CD4-positive, alpha-beta memory T cell (primary cell): Measurements from ENCODE around the gene UBAP2. TPM values are rescaled to one million over a fixed set of nuclear protein-coding genes. Genes with fewer than 3 reads are reported as not detected.

ENCODE experiments used
- CTCF ChIA-PET: fragments of 350-600 bp; sonication (Branson Sonifier 250); formaldehyde crosslinking; loops from one replicate; lab custom pipeline; 2021; ENCODE audit warnings: inconsistent platforms; ENCODE audit not compliant: partially characterized antibody; lab: Charles Lee
- POLR2A ChIA-PET: fragments of 350-600 bp; sonication (Branson Sonifier 250); formaldehyde crosslinking; loops from one replicate; lab custom pipeline; 2021; ENCODE audit not compliant: partially characterized antibody; lab: Charles Lee
- DNase-seq, 5 donors: peaks; one replicate each; pipeline versions ENCODE4 v3.0.0 to v3.0.0-alpha.2; 2020 to 2022; ENCODE audit warnings: mixed read lengths in 1 of 5
- H3K27ac ChIP-seq: one replicate; pipeline ENCODE4 v1.7.0; 2013; ENCODE audit warnings: low read depth, low read length
- H3K27me3 ChIP-seq: 2 replicates; pipeline ENCODE4 v1.7.0; 2013; ENCODE audit warnings: mild to moderate bottlenecking, low read length, moderate library complexity; ENCODE audit not compliant: insufficient read depth
- H3K36me3 ChIP-seq: 2 replicates; pipeline ENCODE4 v1.7.0; 2013; ENCODE audit warnings: mild to moderate bottlenecking, low read length, moderate library complexity; ENCODE audit not compliant: insufficient read depth
- H3K4me1 ChIP-seq: 2 replicates; pipeline ENCODE4 v1.7.0; 2013; ENCODE audit warnings: mild to moderate bottlenecking, low read length, moderate library complexity; ENCODE audit not compliant: insufficient read depth
- H3K4me3 ChIP-seq, 2 donors: one replicate each; pipeline ENCODE4 v1.7.0; 2013; ENCODE audit warnings: low read length in 2 of 2, mild to moderate bottlenecking in 1 of 2
- H3K9me3 ChIP-seq, 2 donors: one replicate each; pipeline ENCODE4 v1.7.0; 2013; ENCODE audit warnings: low read length in 2 of 2, control low read depth in 1 of 2; ENCODE audit not compliant: control insufficient read depth in 1 of 2
- H3K27ac Mint-ChIP-seq, 7 donors: one replicate each; pipeline ENCODE4 v1.8.0; 2020 to 2021; ENCODE audit warnings: mixed read lengths in 7 of 7, mild to moderate bottlenecking in 6 of 7, inconsistent platforms in 3 of 7, moderate library complexity in 3 of 7
- H3K27me3 Mint-ChIP-seq, 2 donors: one replicate each; pipeline ENCODE4 v1.8.0; 2020 to 2021; ENCODE audit warnings: mixed read lengths in 2 of 2
- H3K36me3 Mint-ChIP-seq, 2 donors: one replicate each; pipeline ENCODE4 v1.8.0; 2020 to 2021; ENCODE audit warnings: mixed read lengths in 2 of 2, inconsistent platforms in 1 of 2, mild to moderate bottlenecking in 1 of 2
- H3K4me1 Mint-ChIP-seq, 4 donors: one replicate each; pipeline ENCODE4 v1.8.0; 2020 to 2021; ENCODE audit warnings: mixed read lengths in 4 of 4, mild to moderate bottlenecking in 1 of 4
- H3K4me3 Mint-ChIP-seq, 8 donors: one replicate each; pipeline ENCODE4 v1.8.0; 2020 to 2021; ENCODE audit warnings: mixed read lengths in 8 of 8, mild to moderate bottlenecking in 7 of 8, moderate library complexity in 6 of 8, inconsistent platforms in 3 of 8
- H3K9me3 Mint-ChIP-seq, 8 donors: one replicate each; pipeline ENCODE4 v1.8.0; 2020 to 2021; ENCODE audit warnings: mixed read lengths in 8 of 8, mild to moderate bottlenecking in 5 of 8, inconsistent platforms in 3 of 8, moderate library complexity in 1 of 8
- intact Hi-C: fragments of 100-400 bp; cut with micrococcal nuclease; formaldehyde crosslinking; loops from one replicate; pipeline ENCODE4 v1.15.1; 2023
- polyA plus RNA-seq, 2 donors: library from polyadenylated mRNA; unstranded; fragments of 300-500 nt; fragmentation: Illumina TruSeq; gene quantifications; one replicate each; pipeline ENCODE4 v1.2.3, GENCODE V29; 2021
- total RNA-seq, 2 experiments: library from RNA; stranded (reverse); gene quantifications; one replicate each; pipeline ENCODE4 v1.2.3, GENCODE V29; 2021

The UBAP2 gene
- total RNA-seq, result 10 to 100 TPM; 33.4 to 36.8 TPM
- polyA plus RNA-seq, result 10 to 100 TPM in 1 of 2 donors, 1 to 10 TPM in 1; 5.1 to 16.1 TPM

GRCh38 chr9:34048727-34049629, at the start of gene UBAP2:
Gene UBAP2, minus strand, starts transcription at chr9:34048887. Its CDS starts 31,739 bp downstream, at chr9:34017148.
- H3K4me1 ChIP-seq, result peaks cover 27% of the 10 kb centered on the region
- peaks cover 0 to 9% (median 0%) of the 10 kb centered on the region in 8 donors for H3K9me3 Mint-ChIP-seq
- H3K4me1 Mint-ChIP-seq, result peaks cover 23 to 43% (median 31%) of the 10 kb centered on the region in 4 donors
- H3K36me3 Mint-ChIP-seq, result peaks cover 0 to 12% of the 10 kb centered on the region in 2 donors
- H3K4me3 Mint-ChIP-seq, result peak within 1 kb of the TSS; percentile 95 to 99 (median 98)
- H3K27me3 ChIP-seq, result no peaks in the 10 kb centered on the region
- no peaks in the 10 kb centered on the region for H3K27me3 Mint-ChIP-seq
- H3K27ac ChIP-seq, result peak within 1 kb of the TSS; percentile 88
- peak within 1 kb of the TSS; percentile 90 to 100 for H3K4me3 ChIP-seq
- peak; percentile 97 to 99 (median 97) for DNase-seq
- peak within 1 kb of the TSS; percentile 98 to 100 (median 99) for H3K27ac Mint-ChIP-seq
- H3K36me3 ChIP-seq, result no peaks in the 10 kb centered on the region
- intact Hi-C loops, result loop anchor here (1.0 to 10.0 kb wide), 9 partner anchors 37 to 784 kb away; partner anchors contain the start of genes BAG1, CHMP5, DCAF12 and DNAI1
- no peaks in the 10 kb centered on the region for H3K9me3 ChIP-seq
- ChIA-PET CTCF (interaction anchor here (2.0 to 2.5 kb wide), 2 partner anchors 25 to 235 kb away, joined by 7 to 11 read pairs; no protein-coding TSS in a partner anchor), POLR2A (interaction anchor here (0.6 to 2.5 kb wide), 11 partner anchors 13 to 572 kb away, joined by 3 to 12 read pairs (median 5); partner anchors contain the start of genes DCAF12, DCTN3, MYORG and UBAP1)

GRCh38 chr9:34098307-34098706, 49.6 kb upstream of the UBAP2 start:
- POLR2A ChIA-PET, result interaction anchor here (0.5 kb wide), 1 partner anchor 181 kb away, joined by 3 read pairs; no protein-coding TSS in a partner anchor
- CTCF ChIA-PET, result no interaction called here
- Mint-ChIP-seq H3K27ac (peak overlapping the region in 3 of 7 donors; percentile 21 to 68 (median 29)), H3K9me3 (no peaks in the 10 kb centered on the region), H3K27me3 (no peaks in the 10 kb centered on the region), H3K4me3 (no peak overlapping the region), H3K36me3 (peaks cover 7 to 48% of the 10 kb centered on the region in 2 donors), H3K4me1 (peaks cover 0 to 1% (median 0%) of the 10 kb centered on the region in 4 donors)
- H3K9me3 ChIP-seq, result no peaks in the 10 kb centered on the region
- no peak overlapping the region for H3K27ac ChIP-seq
- H3K36me3 ChIP-seq, result peaks cover 48% of the 10 kb centered on the region
- intact Hi-C loops, result no loop called here
- H3K4me3 ChIP-seq, result no peak overlapping the region
- DNase-seq, result no peak
- no peaks in the 10 kb centered on the region for H3K27me3 ChIP-seq
- H3K4me1 ChIP-seq, result no peaks in the 10 kb centered on the region

GRCh38 chr9:34097865-34098264, 49.2 kb upstream of the UBAP2 start:
- H3K4me1 Mint-ChIP-seq, result peaks cover 0 to 3% (median 0%) of the 10 kb centered on the region in 4 donors
- peaks cover 12 to 51% of the 10 kb centered on the region in 2 donors for H3K36me3 Mint-ChIP-seq
- no peaks in the 10 kb centered on the region for H3K4me1 ChIP-seq
- no peak overlapping the region for H3K4me3 Mint-ChIP-seq
- H3K9me3 ChIP-seq, result no peaks in the 10 kb centered on the region
- peak overlapping the region in 3 of 7 donors; percentile 29 to 61 (median 43) for H3K27ac Mint-ChIP-seq
- intact Hi-C loops, result no loop called here
- no peaks in the 10 kb centered on the region for H3K27me3 Mint-ChIP-seq
- ChIA-PET CTCF (no interaction called here), POLR2A (interaction anchor here (0.5 kb wide), 1 partner anchor 181 kb away, joined by 3 read pairs; no protein-coding TSS in a partner anchor)
- no peak overlapping the region for H3K27ac ChIP-seq
- DNase-seq, result no peak
- H3K27me3 ChIP-seq, result no peaks in the 10 kb centered on the region
- no peaks in the 10 kb centered on the region for H3K9me3 Mint-ChIP-seq
- H3K36me3 ChIP-seq, result peaks cover 50% of the 10 kb centered on the region
- no peak overlapping the region for H3K4me3 ChIP-seq

- Histone ChIP-seq H3K4me3 (no peak overlapping the region), H3K27me3 (no peaks in the 10 kb centered on the region), H3K4me1 (no peaks in the 10 kb centered on the region), H3K36me3 (peaks cover 52% of the 10 kb centered on the region), H3K9me3 (no peaks in the 10 kb centered on the region), H3K27ac (no peak overlapping the region)
- POLR2A ChIA-PET, result no interaction called here
- no peak for DNase-seq
- intact Hi-C loops, result no loop called here
- peaks cover 18 to 49% of the 10 kb centered on the region in 2 donors for H3K36me3 Mint-ChIP-seq
- H3K4me3 Mint-ChIP-seq, result no peak overlapping the region
- H3K27me3 Mint-ChIP-seq, result no peaks in the 10 kb centered on the region
- CTCF ChIA-PET, result no interaction called here
- peaks cover 0 to 3% (median 0%) of the 10 kb centered on the region in 4 donors for H3K4me1 Mint-ChIP-seq
- H3K9me3 Mint-ChIP-seq, result no peaks in the 10 kb centered on the region
- H3K27ac Mint-ChIP-seq, result no peak overlapping the region
Measured at GRCh38 chr9:34096751-34097150, 48.1 kb upstream of the UBAP2 start.

GRCh38 chr9:34093578-34093977, 44.9 kb upstream of the UBAP2 start:
- H3K27ac Mint-ChIP-seq, result peak overlapping the region in 2 of 7 donors; percentile 18 to 64
- H3K4me1 Mint-ChIP-seq, result peaks cover 0 to 3% (median 0%) of the 10 kb centered on the region in 4 donors
- Histone ChIP-seq H3K9me3 (no peaks in the 10 kb centered on the region), H3K27ac (no peak overlapping the region), H3K27me3 (no peaks in the 10 kb centered on the region), H3K4me1 (no peaks in the 10 kb centered on the region), H3K36me3 (peaks cover 70% of the 10 kb centered on the region), H3K4me3 (no peak overlapping the region)
- no peaks in the 10 kb centered on the region for H3K9me3 Mint-ChIP-seq
- peaks cover 26 to 76% of the 10 kb centered on the region in 2 donors for H3K36me3 Mint-ChIP-seq
- DNase-seq, result no peak
- H3K4me3 Mint-ChIP-seq, result no peak overlapping the region
- no peaks in the 10 kb centered on the region for H3K27me3 Mint-ChIP-seq
- POLR2A ChIA-PET, result interaction anchor here (1.1 kb wide), 1 partner anchor 10 kb away, joined by 4 read pairs; no protein-coding TSS in a partner anchor
- CTCF ChIA-PET, result interaction anchor here (0.7 to 1.4 kb wide), 2 partner anchors 20 to 256 kb away, joined by 3 to 6 read pairs; no protein-coding TSS in a partner anchor
- intact Hi-C loops, result no loop called here

- H3K4me3 ChIP-seq, result no peak overlapping the region
- no peak for DNase-seq
- intact Hi-C loops, result no loop called here
- no peaks in the 10 kb centered on the region for H3K4me1 ChIP-seq
- Mint-ChIP-seq H3K27me3 (no peaks in the 10 kb centered on the region), H3K4me1 (peaks cover 0 to 3% (median 0%) of the 10 kb centered on the region in 4 donors), H3K4me3 (no peak overlapping the region), H3K9me3 (no peaks in the 10 kb centered on the region), H3K27ac (peak overlapping the region in 1 of 7 donors; percentile 60), H3K36me3 (peaks cover 42 to 69% of the 10 kb centered on the region in 2 donors)
- H3K9me3 ChIP-seq, result no peaks in the 10 kb centered on the region
- H3K27ac ChIP-seq, result no peak overlapping the region
- H3K36me3 ChIP-seq, result peaks cover 64% of the 10 kb centered on the region
- ChIA-PET CTCF (no interaction called here), POLR2A (no interaction called here)
- H3K27me3 ChIP-seq, result no peaks in the 10 kb centered on the region
Measured at GRCh38 chr9:34089311-34089710, 40.6 kb upstream of the UBAP2 start.

GRCh38 chr9:34087370-34087769, 38.7 kb upstream of the UBAP2 start:
- Histone ChIP-seq H3K4me3 (no peak overlapping the region), H3K27me3 (no peaks in the 10 kb centered on the region), H3K4me1 (no peaks in the 10 kb centered on the region), H3K36me3 (peaks cover 52% of the 10 kb centered on the region), H3K9me3 (no peaks in the 10 kb centered on the region), H3K27ac (no peak overlapping the region)
- no peak overlapping the region for H3K4me3 Mint-ChIP-seq
- no peak for DNase-seq
- intact Hi-C loops, result no loop called here
- ChIA-PET CTCF (interaction anchor here (0.8 kb wide), 1 partner anchor 14 kb away, joined by 3 read pairs; no protein-coding TSS in a partner anchor), POLR2A (no interaction called here)
- no peaks in the 10 kb centered on the region for H3K27me3 Mint-ChIP-seq
- peak overlapping the region in 2 of 7 donors; percentile 18 to 25 for H3K27ac Mint-ChIP-seq
- no peaks in the 10 kb centered on the region for H3K4me1 Mint-ChIP-seq
- H3K36me3 Mint-ChIP-seq, result peaks cover 35 to 57% of the 10 kb centered on the region in 2 donors
- no peaks in the 10 kb centered on the region for H3K9me3 Mint-ChIP-seq
